ENCODE results near the gene ZDHHC11.
"Not testable (repeated sequence)": the region's sequence is repeated elsewhere in the genome, so short reads cannot be mapped to it uniquely, and the experiment has no call there.

Gene ZDHHC11

DNA sequence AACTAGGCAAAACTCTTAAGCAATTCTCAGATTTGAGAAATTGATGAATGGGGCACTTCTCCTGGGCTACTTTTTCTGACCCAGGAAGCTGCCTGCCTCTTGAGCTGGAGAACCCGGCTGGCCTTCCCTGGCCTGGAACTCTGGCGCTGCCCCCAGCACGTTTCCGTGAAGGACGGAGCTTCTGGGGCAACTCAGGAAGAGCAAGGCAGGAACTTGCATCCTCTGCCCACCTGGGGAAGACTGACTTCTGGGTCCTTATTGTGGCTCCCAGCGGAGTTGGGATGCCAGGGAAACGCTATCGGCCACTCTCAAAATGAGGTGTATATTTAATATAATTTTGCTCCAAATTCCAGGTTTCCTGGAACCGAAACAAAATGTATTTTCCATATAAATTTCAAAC, 39.4 kb downstream of the ZDHHC11 start:
- DNase-seq (ENCODE audit: low read depth in 2 of 2) = not testable (repeated sequence)

DNA sequence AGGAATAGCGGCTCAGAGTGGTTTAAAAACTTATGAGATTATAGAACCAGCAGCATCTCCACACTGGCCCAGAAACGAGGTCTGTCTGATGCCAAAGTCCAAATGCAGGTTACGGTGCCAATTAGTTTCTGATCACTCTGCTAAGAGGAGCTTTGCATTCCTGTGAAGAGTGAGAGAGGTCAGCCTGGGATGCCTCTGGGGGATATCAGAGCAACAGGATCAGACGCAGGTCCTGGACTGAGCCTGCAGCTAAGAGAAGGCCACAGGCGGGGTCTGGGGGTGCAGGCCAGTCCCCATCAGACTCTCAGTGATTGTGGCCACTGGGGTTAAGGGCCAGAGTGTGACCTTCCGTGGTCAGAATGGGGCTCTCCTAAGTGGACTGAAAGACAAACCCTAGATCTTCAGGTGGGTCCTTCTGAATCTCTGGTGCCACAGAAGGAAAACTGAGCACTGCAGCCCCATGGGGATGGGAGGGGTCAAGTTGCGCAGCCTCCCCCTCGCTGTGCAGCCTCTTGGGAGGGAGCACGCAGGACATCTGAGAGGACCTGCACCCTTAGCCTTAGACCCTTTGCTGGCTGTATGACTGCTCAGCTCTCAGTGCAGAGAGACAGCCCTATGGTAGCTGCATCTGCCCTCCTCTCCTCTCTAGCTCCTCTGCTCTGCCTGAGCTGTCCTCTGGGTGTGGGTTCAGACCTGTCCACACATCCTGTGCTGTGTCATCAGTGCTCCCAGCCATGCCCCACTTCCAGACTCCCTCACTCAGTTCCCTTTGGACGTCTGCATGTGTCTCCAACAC, 42.9 kb downstream of the ZDHHC11 start:
- DNase-seq (ENCODE audit: low read depth in 2 of 2) = not testable (repeated sequence)

DNA sequence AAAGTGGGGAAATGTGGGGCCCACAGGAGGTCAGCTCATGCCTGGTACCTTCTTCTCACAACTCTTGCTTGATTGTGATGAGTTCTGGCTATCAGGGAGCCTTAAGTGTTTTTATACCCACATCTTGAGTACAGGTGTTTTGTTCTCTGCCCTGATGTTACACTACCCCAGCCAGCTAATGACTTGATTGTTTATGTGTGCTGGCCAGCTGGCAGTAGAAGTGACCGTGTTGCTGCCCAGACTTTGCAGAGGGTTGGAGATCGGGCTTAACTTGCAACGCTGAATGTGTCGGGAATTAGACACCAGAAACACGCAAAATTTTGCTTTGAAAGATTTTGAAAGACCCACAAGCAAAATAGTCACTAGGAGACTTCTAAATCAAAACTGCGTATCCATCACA, 49.3 kb downstream of the ZDHHC11 start:
- no peak for DNase-seq (ENCODE audit: low read depth in 2 of 2)

DNA sequence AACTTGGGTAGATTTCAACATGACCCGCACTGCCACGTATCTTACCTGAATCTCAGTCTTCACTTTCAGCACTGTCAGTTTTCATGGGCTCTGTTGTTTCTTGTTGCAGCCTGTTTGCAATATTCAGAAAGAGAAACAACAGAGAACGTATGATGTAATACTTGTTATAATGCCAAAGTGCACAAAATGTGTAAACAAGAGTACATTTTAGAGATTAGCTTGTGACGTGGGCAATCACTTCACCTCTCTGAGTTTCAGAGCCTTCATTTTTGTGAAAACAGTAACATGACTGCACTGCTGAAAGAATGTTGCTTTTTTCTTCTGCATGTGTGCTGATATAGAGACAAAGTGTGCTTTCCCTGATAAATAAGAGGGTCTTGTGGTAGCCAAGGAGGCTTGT, 49.7 kb downstream of the ZDHHC11 start:
- not testable (repeated sequence) for DNase-seq (ENCODE audit: low read depth in 2 of 2)

DNA sequence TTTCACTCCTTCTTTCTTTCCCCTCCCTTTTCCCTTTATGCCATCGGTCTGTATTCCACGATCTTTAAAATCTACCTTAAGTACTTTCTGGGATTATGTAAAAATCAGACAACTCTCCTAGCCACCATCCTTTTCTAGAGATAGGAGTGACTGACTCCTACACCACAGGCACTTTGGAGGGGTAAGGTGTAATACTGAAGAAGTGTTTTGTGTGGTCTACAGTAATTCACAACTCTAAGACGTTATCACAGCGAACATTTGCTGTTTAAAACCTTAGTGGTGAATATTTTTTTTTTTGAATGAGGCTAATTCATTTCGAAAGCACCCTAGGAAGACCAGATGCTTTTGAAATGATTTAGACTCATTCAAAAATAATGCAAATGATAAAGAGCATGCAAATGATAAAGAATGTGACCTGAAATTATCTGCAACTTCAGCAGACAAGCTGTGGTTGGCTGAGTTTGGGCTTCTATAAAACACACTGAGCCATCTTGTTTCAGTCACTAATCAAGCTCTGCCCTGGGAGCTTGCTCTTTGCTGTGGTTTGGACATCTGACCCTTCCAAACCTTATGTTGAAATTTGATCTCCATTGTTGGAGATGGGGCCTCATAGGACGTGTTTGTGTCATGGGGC, 52.2 kb downstream of the ZDHHC11 start:
- not testable (repeated sequence) for DNase-seq (ENCODE audit: low read depth in 2 of 2)

DNA sequence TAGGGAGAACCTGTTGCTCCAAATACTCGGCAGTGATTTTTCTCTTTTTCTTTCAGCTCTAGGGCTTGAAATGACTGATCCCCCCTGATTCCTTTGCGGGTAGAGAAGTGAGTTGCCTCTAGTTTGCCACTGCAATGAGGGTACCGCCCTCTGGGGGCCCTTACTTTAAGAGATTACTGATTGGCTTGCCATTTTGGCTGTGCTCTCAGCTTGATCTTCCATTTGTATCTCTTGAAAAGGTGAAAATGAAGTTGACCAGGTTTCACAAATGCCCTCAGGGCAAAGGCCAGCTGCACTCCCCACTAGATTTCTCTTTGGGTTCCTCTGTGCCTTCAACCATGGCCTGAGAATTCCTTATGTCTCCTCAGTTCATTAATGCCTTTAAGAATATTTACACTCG, 52.8 kb downstream of the ZDHHC11 start:
- not testable (repeated sequence) for DNase-seq (ENCODE audit: low read depth in 2 of 2)

DNA sequence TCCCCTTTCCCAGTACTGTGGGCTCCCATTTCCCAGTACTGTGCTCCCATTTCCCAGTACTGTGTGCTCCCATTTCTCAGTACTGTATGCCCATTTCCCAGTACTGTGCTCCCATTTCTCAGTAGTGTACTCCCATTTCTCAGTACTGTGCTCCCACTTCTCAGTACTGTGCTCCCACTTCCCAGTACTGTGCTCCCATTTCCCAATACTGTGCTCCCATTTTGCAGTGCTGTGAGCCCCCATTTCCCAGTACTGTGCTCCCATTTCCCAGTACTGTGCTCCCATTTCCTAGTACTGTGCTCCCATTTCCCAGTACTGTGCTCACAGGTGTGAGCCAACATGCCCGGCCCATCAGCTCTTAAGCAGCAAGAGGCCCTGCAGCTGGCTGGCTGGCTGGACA, 54.9 kb downstream of the ZDHHC11 start:
- not testable (repeated sequence) for DNase-seq (ENCODE audit: low read depth in 2 of 2)

DNA sequence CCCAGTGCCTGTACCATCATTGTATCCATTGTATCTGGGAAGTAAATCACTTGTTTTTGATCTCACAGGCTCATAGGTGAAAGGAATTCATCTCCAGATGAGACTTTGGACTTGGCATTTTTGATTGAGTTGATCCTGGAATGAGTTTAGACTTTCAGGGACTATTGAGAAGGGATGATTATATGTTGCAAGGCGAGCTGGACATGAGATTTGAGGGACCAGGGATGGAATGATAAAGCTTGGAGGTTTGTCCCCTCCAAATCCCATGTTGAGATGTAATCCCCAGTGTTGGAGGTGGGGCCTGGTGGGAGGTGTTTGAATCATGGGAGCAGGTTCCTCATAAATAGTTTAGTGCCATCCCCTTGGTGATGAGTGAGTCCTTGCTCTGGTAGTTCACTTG, 55.8 kb downstream of the ZDHHC11 start:
- DNase-seq (ENCODE audit: low read depth in 2 of 2) = not testable (repeated sequence)

DNA sequence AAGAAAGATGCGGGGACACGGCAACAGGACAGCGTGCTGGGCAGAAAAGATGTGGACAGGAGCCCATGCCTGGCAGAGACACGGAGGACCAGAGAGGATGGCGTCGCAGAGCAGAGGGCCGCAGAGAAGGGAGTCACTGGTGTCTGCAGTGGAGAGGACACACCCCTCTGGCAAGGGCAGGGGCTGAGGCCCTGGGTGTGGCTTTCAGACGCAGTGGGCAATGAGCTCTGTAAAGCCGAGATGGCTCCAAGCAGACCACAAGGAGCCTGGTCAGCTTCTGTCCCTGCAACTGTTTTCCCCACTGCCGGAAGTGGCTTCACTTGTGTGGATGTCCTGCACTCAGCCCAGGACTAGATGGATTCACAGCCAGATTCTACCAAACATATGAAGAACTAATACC, 62.1 kb downstream of the ZDHHC11 start:
- not testable (repeated sequence) for DNase-seq (ENCODE audit: low read depth in 2 of 2)

DNA sequence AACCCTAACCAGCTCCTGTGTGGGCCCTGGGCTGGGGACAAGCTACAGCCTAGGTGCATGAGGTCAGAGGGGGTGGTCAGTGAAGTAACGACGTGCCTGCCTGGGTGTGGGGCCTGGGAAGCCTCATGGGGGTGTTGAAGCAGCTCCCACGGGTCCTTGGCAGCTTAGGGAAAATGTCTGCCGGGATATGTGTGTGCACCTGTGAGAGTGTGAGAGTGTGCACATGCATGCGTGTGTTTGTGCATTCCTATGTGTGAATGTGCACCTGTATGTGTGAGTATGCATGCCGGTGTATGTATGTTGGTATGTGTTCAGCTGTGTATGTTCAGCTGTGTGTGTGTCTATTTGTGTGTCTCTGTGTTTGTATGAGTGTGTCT, 62.9 kb downstream of the ZDHHC11 start:
- not testable (repeated sequence) for DNase-seq (ENCODE audit: low read depth in 2 of 2)

DNA sequence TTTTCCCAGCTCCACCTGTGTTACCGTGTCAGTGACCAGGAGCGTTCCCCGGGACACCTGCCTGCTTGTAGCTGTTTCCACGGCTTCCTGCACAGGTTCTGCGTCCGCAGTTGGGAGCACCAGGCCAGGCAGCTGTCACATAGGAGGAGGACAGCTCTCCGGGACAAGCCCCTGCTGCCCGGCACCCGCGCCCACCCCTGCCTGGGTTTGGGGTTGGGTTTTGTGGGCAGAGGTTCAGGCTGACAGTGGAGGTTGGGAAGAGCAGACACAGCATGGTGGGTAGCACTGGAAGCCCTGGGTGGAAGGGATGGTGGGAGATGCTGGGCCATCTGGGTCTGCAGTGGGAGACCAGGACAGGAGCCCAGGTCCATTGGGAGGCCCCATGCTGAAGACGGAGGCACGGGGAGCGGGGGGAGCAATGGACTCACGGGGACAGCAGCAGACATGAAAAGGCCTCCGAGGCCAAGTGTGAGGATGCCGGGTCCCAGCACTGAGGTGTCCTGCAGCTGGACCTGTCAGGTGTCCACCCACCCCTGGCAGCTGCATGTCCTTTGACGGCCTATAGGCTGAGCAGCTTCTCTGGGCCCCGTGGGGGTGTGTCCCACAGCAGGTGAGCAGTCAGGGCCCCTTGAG, 63.4 kb downstream of the ZDHHC11 start:
- DNase-seq (ENCODE audit: low read depth in 2 of 2) = not testable (repeated sequence)

DNA sequence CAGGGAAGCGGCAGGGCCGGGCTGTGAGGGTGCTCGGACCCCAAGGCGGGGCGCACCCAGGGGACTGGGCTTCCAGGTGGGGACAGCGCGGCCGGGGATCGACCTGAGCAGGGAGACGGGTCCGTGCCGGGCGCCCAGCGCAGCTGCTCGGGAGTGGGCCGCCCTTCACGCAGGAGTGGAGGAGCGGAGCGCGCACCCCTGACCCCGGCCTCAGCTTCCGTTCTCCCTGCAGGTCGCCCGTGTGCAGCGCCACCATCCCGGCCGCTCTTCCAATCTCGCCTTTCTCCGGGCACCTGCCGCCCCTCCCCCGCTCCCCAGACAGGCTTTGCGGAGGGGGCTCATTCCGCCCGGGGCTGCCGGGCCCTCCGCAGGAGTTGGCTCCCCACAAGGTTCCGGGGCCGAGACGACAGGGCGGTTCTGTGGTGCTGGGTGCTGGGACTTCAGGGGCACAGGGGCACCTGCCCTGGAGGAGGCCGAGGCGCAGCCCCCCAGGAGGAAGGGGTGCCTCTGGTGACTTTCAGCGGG, 65.5 kb downstream of the ZDHHC11 start:
- DNase-seq (ENCODE audit: low read depth in 2 of 2) = not testable (repeated sequence)

DNA sequence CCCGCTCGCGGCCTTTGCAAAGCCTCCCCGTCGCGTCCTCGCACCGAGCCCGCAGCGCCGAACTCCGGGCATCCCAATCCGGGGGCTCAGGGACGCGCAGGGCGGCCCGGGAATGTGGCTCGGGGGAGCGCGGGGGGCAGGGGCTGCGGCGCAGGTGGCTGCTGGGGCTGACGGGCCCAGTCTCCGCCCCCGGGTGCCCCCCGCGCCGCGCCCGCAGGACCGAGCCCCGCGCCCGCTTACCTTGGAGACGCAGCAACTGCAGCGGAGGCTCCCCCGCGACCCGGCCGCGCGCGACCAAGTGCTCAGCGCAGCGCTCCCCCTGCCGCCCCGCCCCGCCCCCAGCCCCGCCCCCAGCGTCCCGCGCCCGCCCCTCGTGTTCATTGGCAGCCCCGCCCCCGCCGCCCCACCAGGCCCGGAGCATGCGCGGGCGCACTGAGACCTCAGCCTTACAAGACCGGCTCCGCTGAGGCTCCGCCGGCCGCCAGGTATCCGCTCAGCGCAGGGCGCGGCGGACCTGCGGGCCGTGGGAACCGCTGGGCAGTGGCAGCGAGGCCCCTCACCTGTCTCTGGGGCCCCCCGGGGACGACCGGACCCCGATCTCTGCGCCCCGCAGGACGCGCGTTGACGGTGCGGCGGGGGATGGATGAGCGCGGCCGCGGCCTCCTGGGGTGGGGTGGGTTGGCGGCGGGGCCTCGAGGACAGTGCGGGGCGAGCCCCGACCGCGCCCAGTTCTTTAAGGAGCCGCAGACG, 66.2 kb downstream of the ZDHHC11 start, which contains the start of gene ZDHHC11B:
Gene ZDHHC11B (minus strand): TSS at position 302 of the 750 bp plus-strand sequence. CDS start 17,810 bp downstream, outside the sequence.
- DNase-seq (ENCODE audit: low read depth in 2 of 2) = peak; percentile 90 to 95

DNA sequence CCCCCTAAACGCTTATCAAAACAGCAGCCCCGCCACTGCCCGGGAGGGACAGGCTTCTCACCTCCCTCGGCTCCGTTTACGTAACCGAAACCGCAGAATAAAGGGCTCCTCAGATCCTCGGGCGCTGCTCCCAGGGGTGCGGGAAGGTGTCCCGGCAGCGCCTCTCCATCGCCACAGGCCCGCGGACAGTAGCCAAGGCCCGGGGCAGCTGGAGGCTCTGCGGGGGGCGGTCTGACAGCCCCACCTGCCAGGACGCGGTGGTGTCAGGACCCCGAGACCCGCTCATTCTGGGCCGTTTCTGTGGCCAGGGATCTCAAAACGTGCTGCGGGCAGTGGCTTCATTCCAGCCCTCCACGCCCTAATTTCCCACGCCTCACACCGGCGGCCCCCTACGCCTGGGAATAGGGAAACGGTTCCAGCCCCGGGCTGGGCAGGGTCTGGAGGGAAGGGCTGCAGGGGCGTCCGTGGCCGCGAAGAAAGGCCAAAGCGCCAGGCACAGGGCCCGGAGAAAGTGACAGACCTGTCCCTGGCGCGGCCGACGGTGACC, 66.8 kb downstream of the ZDHHC11 start:
- not testable (repeated sequence) for DNase-seq (ENCODE audit: low read depth in 2 of 2)

DNA sequence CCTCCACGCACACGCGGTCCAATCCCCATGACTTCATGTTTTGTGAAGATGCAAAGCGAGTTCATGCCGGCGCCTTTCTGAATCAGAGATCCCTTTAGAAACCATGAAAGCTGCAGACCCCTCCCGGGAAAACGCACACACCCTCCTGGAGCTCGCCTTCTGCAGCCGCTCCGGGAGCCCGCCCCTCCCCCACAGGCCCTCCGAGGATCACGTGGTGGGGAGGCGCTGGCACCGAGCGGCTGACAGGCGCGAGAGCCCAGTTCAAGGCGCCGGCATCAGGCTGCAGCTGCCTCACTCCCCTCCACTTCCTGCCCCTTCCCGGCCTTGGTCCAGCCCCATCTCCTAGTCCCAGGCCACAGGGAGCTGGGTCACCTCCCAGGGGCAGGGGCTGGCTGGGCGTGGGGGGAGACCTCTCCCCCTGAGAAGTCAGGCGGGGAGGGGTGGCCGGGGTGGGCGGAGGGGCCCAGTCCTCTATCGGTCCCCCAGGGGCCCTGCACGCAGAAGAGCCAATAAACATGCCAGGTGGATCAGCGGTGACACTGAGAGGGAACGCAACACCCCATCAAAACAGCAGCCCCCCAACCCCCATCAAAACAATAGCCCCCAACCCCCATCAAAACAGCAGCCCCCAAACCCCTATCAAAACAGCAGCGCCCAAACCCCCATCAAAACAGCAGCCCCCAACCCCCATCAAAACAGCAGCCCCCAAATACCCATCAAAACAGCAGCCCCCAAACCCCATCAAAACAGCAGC, 67.6 kb downstream of the ZDHHC11 start:
- DNase-seq (ENCODE audit: low read depth in 2 of 2) = not testable (repeated sequence)

DNA sequence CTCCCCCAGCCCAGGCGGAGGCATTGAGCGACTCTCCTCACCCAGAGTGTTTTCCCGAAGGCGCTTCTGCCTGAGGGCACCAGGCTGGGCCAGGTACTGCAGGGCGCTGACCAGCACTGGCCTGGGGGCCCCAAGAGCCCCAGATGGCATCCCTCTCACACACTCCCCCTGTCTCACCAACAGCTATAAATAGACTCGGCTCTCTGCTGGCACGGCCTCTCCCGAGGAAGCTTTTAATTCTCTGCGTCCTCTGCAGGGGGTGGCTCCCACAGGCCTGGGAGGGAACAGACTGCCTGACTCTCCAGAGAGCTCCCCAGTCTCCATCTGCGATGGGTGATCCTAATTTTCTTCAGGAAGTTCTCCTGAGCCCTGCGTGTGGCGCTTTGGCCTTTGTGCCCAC, 68.4 kb downstream of the ZDHHC11 start:
- DNase-seq (ENCODE audit: low read depth in 2 of 2) = not testable (repeated sequence)

DNA sequence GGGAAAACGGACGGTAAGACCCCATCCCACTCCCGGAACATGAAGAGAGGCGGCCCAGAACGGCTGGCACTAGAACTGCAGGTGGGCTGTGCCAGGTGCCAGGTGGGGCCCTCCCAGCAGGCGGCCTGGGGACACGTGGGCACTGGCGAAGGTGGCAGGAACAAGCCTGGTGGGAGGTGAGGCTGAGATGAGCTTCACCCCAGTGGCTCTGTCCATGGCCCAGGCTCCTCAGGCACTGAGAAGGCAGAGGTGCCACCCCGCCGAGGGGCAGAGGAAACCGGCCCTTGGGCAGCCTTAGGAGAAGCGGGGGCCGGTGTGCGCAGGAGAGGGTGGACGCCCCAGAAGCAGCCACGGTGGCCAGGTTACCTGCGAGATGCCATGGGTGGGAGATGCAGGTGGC, 70.2 kb downstream of the ZDHHC11 start:
- DNase-seq (ENCODE audit: low read depth in 2 of 2) = not testable (repeated sequence)

DNA sequence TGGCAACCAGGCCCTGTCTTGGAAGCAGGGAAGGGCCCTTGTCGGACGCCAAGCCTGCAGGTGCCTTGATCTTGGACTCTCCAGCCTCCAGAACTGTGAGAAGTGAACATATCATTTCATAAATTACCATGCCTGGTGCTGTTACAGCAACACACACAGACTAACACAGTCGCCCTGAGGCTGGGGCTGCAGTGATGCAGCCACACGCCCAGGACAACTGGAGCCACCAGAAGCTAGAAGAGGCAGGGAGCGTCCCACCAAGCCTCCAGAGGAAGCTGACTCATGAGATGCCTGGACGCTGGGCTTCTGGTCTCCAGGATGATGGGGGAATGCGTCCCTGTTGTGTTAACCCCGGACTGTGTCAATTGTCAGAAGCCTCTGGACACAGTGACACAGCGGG, 71.8 kb downstream of the ZDHHC11 start:
- not testable (repeated sequence) for DNase-seq (ENCODE audit: low read depth in 2 of 2)

DNA sequence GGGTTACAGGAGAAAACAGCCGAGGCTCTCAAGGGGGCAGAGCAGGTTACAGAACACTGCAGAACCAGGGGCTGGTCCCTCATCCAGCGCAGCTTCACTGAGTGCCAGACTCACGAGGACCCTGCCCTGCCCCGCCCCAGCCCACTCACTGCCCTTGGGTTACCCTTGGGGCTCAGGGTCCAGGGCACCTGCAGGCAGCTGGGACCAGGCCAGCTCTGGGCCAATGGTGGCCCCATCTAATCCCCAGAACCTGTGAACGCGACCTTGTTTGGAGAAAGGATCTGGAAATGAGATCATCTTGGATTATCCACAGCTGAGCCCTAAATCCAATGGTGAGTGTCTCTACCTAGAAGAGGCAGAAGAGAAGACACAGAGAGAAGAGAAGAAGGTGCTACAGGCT, 72.4 kb downstream of the ZDHHC11 start:
- not testable (repeated sequence) for DNase-seq (ENCODE audit: low read depth in 2 of 2)

DNA sequence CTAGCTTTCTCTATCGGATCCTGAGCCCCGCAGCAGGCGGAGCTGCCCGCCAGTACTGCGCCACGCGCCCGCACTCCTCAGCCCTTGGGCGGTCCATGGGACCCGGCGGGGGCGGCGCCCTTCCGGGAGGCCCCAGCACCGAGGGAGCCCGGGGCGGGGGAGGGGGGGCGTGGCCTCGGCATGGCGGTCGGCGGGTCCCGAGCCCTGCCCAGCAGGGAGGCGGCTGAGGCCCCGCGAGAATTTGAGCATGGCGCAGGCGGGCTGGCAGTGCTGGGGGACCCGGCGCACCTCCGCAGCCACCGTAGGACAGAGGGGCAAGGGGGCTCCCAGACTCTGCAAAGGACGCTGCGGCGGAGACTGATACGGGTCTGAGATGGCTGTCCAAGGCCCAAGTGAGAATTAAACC, 73.0 kb downstream of the ZDHHC11 start:
- DNase-seq (ENCODE audit: low read depth in 2 of 2) = no peak

Data from stimulated activated CD4-positive, alpha-beta T cell treated with anti-CD3 and anti-CD28 coated beads, Interleukin-4, amount 100 ng/mL, for 48 hours (primary cell).